KG1 (cell line): ENCODE data around the gene MSTN.
"Not testable (repeated sequence)": the region's sequence is repeated elsewhere in the genome, so short reads cannot be mapped to it uniquely, and the experiment has no call there.

Experiments used
- DNase-seq: peaks from one replicate; lab custom pipeline; 2025; lab: John Stamatoyannopoulos, UW

The MSTN gene

DNA sequence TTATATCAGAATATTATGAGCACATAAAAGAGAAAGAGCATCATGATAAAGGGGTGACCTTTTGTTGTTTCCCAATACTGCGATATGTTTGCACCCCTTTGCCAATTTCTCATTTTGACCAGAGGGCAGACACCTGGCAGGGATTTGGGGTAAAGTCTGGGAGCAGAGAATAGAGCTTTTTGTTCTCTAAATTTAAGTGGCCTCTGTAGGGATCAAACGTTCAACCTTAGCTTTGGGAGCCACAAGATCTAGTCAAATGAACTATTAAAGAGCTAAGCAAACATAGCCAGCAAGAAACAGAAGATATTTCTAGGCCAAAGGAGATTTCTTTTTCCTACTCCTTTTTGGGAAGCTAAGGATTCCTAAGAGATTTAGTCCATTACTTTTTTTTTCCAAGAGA lies 1.1 kb upstream of the MSTN start:
- DNase-seq, result no peak

- DNase-seq, result no peak
Observed at GRCh38 chr2:190062053-190062452, 476 bp downstream of the MSTN start.

DNA sequence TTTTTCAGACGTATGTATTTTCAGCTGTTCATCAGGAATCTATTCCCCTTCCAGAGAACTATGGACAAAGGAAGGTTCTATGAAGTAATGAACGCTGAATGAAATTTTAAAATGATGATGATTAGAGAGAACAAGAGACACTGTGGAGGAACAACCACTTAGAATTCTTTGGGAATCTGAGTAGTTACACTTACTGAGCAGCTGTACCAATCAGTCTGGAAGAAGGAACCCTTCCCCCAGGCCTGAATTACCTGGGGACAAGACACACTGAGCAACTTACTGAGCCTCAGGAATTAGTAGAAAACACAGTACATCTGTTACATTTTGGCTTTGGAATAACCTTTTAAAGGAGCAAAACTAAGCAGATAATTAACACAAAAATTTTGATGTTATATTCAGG lies 1.9 kb downstream of the MSTN start:
- no peak for DNase-seq

DNA sequence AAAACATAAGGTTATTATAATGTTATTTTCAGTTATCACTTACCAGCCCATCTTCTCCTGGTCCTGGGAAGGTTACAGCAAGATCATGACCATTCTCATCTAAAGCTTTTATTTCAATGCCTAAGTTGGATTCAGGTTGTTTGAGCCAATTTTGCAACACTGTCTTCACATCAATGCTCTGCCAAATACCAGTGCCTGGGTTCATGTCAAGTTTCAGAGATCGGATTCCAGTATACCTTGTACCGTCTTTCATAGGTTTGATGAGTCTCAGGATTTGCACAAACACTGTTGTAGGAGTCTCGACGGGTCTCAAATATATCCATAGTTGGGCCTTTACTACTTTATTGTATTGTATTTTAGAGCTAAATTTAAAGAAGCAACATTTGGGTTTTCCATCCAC lies 2.5 kb downstream of the MSTN start:
- no peak for DNase-seq

GRCh38 chr2:190053426-190053825 lies 9.1 kb downstream of the MSTN start:
- DNase-seq, result no peak

GRCh38 chr2:190052307-190052706 lies 10.2 kb downstream of the MSTN start:
- no peak for DNase-seq

DNA sequence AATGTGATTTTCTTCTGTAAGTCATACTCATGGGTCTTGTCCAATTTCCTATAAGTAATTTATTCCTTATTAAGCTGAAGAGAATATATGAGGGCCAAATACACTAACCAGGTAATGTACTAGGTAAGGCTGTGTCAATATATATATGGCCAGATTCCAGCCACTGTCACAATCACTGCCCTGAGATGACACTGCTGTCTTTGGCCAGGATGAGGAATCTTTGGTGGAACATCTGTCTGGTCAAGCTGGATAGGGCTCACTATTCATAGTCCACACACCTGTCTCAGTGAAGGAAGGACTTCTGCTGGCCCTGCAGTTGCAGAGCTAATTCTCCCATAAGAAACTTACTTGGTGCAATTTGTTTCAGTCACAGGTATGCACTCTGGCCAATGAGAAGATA lies 11.3 kb downstream of the MSTN start:
- DNase-seq, result no peak

DNA sequence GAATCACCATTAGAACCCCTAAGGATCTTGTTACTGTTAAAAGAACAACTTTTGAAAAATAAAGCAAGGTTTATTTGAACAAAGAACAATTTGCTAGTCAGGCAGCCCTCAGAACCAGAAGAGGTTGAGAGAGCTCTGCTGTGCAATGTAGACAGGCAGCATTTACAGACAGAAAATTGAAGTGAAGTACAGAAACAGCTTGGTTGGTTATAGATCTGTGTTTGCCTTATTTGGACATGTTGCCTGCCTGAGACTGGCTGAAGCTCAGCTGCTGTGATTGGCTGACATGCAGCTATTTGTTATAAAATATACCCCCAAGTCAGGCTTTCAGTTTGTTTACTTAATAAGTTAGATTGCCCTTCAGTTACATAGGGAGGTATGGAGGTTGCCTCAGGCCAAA lies 12.5 kb downstream of the MSTN start:
- DNase-seq, result no peak

GRCh38 chr2:190044866-190045265 lies 17.7 kb downstream of the MSTN start:
- DNase-seq, result no peak

- DNase-seq, result no peak
Observed at GRCh38 chr2:190043441-190043840, 19.1 kb downstream of the MSTN start.

GRCh38 chr2:190036071-190036470 lies 26.5 kb downstream of the MSTN start:
- no peak for DNase-seq

DNA sequence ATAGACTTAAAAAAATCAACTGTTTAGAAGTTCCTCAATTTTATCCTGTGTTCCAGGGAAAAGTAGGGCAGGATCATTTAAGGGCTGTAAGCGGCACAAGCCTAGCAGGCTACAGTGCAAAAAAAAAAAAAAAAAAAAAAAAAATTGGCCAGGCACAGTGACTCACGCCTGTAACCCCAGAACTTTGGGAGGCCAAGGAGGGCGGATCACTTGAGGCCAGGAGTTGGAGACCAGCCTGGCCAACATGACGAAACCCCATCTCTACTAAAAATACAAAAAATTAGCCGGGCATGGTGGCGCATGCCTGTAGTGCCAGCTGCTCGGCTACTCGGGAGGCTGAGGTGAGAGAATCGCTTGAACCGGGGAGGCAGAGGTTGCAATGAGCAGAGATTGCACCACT lies 28.1 kb downstream of the MSTN start:
- DNase-seq, result not testable (repeated sequence)

DNA sequence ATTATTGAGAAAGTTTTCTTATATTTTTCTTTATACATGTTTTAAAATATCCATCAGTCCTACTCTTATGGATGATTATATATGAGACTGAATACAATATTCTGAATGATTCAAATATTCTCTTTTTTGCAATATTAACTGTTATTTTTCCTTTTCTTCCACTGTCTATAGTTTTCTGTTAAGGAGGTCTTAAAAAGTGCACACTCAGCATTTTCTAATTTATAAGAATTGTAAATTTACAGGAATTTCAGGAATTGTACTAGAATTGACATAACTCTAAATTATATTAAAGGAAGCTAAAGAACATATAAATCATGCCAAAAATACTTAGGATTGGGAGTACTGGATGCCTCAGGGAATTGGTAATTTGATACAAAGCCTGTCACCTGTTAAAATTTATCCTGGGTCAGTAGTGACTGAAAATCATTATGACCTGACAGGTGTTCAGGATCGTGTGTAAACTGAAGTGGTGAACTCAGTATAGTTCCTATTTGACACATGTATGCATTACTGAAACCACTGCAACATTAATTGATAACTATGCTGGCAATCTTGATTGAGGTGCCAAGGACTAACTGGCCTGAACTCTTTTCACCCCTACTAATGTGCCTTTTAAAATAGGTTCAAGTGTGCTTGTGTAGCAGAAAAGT lies 30.4 kb downstream of the MSTN start:
- no peak for DNase-seq

GRCh38 chr2:190023860-190024259 lies 38.7 kb downstream of the MSTN start:
- peak; percentile 8 for DNase-seq

GRCh38 chr2:190020720-190021119 lies 41.8 kb downstream of the MSTN start:
- no peak for DNase-seq

DNA sequence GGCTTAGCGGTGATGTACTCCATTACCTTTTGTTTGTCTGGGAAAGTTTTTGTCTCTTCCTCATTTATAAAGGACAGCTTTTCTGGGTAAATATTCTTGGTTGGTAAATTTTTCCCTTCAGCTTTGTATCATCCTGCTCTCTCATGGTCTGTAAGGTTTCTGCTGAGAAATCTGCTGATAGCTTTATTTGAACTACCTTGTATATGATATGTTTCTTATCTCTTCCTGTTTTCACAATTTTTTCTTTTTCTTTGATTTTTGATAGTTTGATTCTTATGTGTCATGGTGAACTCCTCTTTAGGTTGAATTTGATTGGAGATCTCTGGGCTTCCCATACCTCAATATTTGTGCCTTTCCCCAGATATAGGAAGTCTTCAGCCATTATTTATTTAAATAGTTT lies 44.7 kb downstream of the MSTN start:
- DNase-seq, result no peak

GRCh38 chr2:190015969-190016368 lies 46.6 kb downstream of the MSTN start:
- DNase-seq, result not testable (repeated sequence)
